Measurements from ENCODE around the gene LARGE1. TPM values are rescaled to one million over a fixed set of nuclear protein-coding genes. Genes with fewer than 3 reads are reported as not detected.
"Not testable (repeated sequence)": the region's sequence is repeated elsewhere in the genome, so short reads cannot be mapped to it uniquely, and the experiment has no call there.

Gene LARGE1
- total RNA-seq, 1 experiment from 2014 or later: 13.1 TPM

DNA sequence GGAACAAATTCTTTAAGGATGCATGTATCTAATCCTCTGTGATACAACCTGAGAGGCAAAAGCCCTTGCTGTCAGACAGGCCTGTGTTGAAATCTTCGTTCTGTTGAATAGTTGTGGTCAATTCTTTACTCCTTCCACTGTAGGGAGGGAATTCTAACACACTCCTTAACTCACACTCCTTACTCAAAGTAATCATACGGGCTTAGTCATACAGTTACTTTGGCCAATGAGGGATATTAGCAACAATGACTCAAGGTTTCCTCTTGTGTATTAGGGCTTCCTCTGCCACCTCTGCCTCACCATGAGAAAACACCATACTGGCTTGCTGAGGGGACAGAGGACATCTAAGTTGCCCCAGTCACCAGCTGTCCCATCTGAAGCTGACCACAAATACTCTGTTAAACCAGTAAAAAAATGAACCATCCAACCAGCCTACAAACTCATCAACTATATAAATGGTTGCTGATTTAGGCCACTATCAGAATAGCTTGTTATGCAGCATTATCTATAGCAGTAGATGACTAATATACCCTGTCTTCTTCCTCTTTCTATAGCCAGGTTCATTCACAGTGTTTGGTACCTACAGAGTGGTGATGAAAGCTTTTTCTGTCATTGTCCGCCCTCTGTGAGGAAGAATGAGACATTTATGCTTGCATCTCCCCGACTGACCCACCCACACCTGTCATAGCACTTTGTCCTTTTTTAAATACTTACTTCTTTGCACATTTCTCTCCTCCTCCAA is 539.3 kb downstream of the LARGE1 start:
- DNase-seq (ENCODE audit: low spot score): no peak

GRCh38 chr22:33379836-33380235 is 540.4 kb downstream of the LARGE1 start:
- no peak for DNase-seq (ENCODE audit: low spot score)

- DNase-seq (ENCODE audit: low spot score): no peak
Observed at GRCh38 chr22:33372875-33373274, 547.4 kb downstream of the LARGE1 start.

- not testable (repeated sequence) for DNase-seq (ENCODE audit: low spot score)
Observed at GRCh38 chr22:33363256-33363655, 557.0 kb downstream of the LARGE1 start.

GRCh38 chr22:33362702-33363101 is 557.6 kb downstream of the LARGE1 start:
- no peak for DNase-seq (ENCODE audit: low spot score)

DNA sequence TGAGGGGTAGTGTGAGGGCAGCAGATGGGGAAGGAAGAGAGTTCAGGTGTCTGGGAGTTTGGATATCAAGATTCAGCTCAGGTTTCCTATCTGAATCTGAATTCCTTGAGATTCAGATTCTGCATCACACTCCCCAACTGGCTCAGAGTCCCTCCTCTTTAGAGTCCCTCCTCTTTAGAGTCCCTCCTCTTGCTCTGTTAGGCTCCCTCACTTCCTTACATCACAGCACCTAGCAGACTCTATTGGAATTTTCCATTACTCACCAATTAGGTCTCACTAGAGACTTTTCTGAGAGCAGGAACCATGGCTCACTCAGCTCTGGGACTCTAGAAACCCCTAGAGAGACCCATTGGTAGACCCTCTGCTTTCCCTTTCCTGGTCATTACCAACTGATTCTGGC is 558.7 kb downstream of the LARGE1 start:
- no peak for DNase-seq (ENCODE audit: low spot score)

GRCh38 chr22:33357981-33358399 is 562.3 kb downstream of the LARGE1 start:
- no peak for DNase-seq (ENCODE audit: low spot score)

GRCh38 chr22:33354928-33355327 is 565.3 kb downstream of the LARGE1 start:
- no peak for DNase-seq (ENCODE audit: low spot score)

GRCh38 chr22:33353502-33353901 is 566.8 kb downstream of the LARGE1 start:
- no peak for DNase-seq (ENCODE audit: low spot score)

- DNase-seq (ENCODE audit: low spot score): no peak
Observed at GRCh38 chr22:33352768-33353167, 567.5 kb downstream of the LARGE1 start.

- no peak for DNase-seq (ENCODE audit: low spot score)
Observed at GRCh38 chr22:33350961-33351360, 569.3 kb downstream of the LARGE1 start.

GRCh38 chr22:33350491-33350890 is 569.8 kb downstream of the LARGE1 start:
- DNase-seq (ENCODE audit: low spot score): no peak

- no peak for DNase-seq (ENCODE audit: low spot score)
Observed at GRCh38 chr22:33347002-33347401, 573.3 kb downstream of the LARGE1 start.

- no peak for DNase-seq (ENCODE audit: low spot score)
Observed at GRCh38 chr22:33341611-33342010, 578.7 kb downstream of the LARGE1 start.

DNA sequence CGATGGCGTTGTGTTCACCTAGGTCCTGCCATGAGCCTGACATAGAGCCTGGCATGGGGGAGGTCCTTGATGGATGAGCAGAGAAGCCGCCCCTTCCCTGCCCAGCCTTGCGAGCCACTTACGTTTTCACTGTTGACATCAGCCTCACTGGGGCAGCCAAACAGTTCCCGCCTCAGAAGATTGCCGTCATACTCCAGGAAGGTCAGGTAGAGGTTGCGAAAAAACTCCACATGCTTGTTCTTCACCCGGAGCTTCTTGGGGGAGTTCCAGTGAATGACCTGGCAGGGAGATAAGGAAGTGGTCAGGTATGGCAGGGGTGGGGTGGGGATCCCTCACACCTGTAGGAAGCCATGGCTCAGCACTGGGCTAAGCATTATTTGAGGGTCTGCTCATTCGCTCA is 582.8 kb downstream of the LARGE1 start:
- peak; percentile 21 for DNase-seq (ENCODE audit: low spot score)

DNA sequence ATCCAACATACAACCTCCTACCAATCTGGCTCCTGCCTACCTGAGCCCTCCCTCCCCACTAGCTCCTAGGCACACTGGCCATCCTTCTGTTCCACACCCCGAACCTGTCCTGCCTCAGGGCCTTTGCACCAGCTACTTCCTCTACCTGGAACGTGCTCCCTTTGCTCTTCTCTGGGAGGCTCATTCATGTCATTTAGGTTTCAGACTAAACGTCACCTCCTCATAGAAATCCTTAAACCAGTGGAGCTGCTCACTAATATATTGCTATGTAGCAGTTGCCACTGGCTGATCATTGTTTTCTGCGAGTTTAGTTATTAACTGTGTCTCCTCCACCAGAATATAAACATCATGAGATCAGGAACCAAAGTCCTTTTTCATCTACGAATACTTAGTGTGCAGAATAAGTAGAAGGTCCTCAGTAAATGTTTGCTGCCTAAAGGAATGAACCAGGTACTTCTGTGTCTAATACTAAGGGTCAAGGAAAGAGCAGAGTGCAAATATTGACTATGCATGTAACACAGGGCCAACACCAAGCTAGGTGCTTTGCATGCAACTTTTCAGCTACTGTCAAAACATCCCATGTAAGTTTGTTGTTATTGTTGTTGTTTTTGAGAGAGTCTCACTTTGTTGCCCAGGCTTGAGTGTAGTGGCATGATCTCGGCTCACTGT is 584.5 kb downstream of the LARGE1 start:
- no peak for DNase-seq (ENCODE audit: low spot score)

DNA sequence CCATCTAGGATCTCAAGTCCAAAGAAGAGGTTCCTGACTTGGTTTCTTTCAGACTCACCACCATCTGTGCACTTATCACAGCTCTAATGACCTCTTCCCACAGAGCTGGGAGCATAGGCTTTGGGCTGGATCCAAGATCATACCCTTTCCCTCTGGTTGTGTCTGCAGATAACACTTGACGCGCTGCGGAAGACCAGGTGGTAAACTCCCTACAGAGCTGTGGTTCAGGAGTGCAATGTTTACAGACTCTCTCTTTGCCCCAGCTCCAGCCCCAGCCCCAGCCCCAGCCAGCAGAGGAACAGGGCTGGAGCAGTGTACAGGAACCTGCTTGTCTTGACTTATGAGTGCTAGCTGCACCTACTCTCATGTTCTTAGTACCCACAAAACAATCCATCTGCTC is 587.7 kb downstream of the LARGE1 start:
- DNase-seq (ENCODE audit: low spot score): no peak

DNA sequence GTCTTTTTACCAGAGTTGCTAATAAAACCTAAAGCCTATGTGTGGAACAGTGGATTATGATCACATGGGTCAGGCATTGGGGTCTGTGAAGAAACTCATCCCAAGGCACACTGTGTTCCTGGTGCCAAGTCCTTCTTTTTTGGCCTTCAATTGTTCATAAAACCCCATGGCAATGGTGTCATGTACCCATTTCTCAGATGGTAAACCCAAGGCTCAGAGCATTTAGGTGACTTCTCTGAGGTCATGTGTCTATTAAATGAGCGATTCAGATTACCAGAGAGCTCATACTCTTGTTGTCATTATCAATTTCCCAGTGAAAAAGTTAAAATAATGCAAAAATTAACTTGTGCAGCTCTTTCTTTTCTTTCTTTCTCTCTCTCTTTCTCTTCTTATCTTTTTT is 589.3 kb downstream of the LARGE1 start:
- no peak for DNase-seq (ENCODE audit: low spot score)

DNA sequence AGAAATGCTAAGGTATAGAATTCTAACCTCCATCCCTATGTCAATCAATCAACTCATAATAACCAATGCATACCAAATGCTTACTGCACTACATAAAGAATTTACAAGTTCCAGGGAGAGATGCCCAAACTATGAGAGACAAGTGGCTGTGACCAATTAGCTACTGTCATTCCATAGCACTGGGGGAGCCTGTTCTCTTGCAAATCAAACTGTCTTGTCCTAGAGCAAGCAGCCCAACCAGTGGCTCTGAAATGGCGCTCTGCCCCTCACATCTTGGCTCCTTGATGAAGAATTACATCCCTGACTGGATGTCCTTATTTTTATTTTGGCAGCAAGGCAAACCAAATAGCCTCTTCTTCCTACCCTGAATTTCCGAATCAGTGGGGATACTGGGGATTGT is 589.7 kb downstream of the LARGE1 start:
- DNase-seq (ENCODE audit: low spot score): no peak

DNA sequence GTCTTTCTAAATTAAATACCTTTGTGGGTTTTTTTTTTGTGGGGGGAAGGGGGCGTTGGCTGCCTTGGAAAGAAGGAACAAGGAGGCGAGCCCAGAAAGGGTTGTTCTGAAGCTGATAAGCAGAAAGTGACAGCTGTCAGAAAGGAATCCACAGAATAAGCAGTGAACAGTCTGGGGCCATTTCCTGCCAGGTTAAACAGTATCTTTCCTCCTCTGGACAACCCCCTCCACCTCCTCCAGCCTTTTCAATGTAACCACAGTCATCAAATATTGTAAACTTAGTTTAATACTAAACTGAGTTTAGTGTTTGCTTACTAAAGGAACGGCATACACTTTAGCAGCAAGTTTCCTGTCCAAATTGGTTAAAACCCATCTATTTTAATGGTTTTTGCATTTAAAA is 590.9 kb downstream of the LARGE1 start:
- DNase-seq (ENCODE audit: low spot score): no peak

DNA sequence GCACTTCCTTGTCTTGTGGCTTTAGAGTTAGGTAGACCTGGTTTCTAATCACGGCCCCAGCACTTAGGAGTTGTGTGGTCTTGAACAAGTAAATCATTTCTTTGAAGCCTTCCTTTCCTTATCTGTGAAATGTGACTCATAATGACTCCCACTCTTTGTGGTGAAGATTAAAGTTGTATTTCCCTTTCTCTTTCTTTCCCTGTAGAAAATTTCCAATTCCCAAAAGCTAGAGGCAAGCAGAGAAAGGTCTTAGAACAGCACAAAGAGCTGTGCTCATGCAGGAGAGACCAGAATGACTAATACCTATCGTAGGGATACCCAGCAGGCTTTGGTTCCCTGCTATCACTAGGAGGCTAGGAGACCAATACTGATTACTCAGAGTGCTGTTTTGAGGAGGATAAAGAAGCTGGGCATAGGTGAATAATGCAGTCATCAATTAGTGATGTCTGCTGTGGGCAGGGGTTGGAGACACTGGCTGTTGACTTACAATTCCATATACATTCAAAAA is 591.4 kb downstream of the LARGE1 start:
- peak; percentile 46 for DNase-seq (ENCODE audit: low spot score)

DNA sequence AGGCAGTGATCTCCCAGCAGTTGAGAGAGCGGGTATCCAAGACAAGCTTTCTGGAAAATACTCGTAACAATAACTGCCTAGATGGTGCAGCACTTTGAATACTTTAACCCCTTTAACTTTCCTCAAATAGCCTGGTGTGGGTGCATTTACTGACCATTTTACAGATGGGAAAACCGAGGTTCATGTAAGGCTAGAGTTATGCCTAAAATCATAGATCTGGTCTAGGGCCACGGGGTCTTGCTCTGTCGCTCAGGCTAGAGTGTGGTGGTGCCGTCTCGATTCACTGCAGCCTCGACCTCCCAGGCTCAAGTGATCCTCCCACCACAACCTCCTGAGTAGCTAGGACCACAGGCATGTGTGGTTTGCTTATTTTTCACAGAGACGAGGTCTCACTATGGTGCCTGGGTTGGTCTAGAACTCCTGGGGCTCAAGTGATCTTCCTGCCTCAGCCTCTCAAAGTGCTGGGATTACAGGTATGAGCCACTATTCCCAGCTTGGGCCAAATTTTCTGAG is 592.9 kb downstream of the LARGE1 start:
- DNase-seq (ENCODE audit: low spot score): no peak

Data from HT-29 (cell line).